GM12872 (cell line): ENCODE results near the gene ISLR.

Experiments
- TF ChIP-seq, protein P1 (sequence below): IDR thresholded peaks from 3 replicates; pipeline ENCODE4 v1.5.1; 2011; ENCODE audit warnings: low read depth, mild to moderate bottlenecking, low read length, moderate library complexity; ENCODE audit not compliant: insufficient read depth

ISLR gene

GRCh38 chr15:74173380-74174218 lies at the start of gene ISLR:
Gene ISLR (plus strand): TSS chr15:74173710. CDS start chr15:74174859, 1,149 bp downstream.
- TF ChIP-seq, protein P1, sequence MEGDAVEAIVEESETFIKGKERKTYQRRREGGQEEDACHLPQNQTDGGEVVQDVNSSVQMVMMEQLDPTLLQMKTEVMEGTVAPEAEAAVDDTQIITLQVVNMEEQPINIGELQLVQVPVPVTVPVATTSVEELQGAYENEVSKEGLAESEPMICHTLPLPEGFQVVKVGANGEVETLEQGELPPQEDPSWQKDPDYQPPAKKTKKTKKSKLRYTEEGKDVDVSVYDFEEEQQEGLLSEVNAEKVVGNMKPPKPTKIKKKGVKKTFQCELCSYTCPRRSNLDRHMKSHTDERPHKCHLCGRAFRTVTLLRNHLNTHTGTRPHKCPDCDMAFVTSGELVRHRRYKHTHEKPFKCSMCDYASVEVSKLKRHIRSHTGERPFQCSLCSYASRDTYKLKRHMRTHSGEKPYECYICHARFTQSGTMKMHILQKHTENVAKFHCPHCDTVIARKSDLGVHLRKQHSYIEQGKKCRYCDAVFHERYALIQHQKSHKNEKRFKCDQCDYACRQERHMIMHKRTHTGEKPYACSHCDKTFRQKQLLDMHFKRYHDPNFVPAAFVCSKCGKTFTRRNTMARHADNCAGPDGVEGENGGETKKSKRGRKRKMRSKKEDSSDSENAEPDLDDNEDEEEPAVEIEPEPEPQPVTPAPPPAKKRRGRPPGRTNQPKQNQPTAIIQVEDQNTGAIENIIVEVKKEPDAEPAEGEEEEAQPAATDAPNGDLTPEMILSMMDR = no peak

- TF ChIP-seq, protein P1 = no peak
These were observed 49.3 kb upstream of the ISLR start for GRCh38 chr15:74124196-74124595.

- TF ChIP-seq, protein P1 = no peak
These were observed 48.8 kb upstream of the ISLR start for GRCh38 chr15:74124759-74125158.

- TF ChIP-seq, protein P1 = peak; percentile 96
These were observed 46.1 kb upstream of the ISLR start for GRCh38 chr15:74127255-74127953.

- TF ChIP-seq, protein P1 = no peak
These were observed 45.3 kb upstream of the ISLR start for GRCh38 chr15:74127954-74128784.

- TF ChIP-seq, protein P1 = no peak
These were observed 44.5 kb upstream of the ISLR start for GRCh38 chr15:74128785-74129585.
